GM19467 (cell line): ENCODE results near the gene ARHGEF16.

Experiments used
- ATAC-seq: cut with Tn5 transposase; IDR thresholded peaks from one replicate; pipeline ENCODE4 v1.9.1; 2021; ENCODE audit warnings: mild to moderate bottlenecking, moderate library complexity; ENCODE audit not compliant: unreplicated experiment

Gene ARHGEF16

DNA sequence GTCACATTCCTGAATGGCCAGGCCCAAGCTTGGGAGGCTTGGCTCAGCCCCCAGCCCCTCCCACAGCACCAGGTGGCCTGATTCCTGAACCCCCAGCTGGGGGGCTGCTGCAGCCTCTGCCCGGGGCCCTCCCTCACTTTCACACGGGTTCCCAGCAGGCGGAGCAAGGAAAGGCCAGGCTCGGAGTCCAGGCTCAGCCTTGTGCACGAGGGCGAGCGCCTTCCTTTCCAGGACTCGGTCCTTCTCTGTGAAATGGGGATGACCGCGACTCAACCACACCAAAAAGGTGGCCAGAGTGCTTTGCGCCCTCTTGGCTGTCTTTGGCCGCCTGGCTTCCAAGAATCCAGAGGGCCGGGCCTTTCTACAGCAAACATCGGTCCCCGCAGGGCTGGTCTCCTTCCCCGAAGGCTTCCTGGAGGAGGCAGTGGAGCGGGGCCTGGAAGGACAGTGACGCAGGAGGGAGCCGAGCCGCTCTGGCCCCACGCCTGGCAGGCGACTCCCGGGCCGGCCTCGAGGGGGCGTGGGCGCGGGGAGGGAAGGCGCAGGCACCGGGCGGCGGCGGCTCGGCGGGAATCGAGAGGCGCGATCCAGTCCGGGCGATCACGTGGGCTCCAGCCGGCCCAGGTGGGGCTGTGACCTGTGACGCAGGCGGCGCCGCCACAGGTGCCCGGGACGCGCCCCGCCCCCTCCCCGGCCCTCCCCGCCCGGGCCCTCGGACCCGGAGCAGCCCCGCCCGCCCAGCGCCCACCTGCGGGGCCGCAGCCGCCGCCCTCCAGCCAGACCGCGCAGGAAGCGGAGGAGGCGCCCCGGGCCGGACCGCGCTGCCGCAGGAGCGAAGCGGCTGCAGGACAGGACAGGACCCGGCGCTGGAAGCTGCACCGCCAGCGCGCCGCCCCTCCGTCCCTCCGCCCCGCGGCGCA is at the start of gene ARHGEF16:
Gene ARHGEF16 (plus strand): TSS at position 775 of the 920 bp plus-strand sequence. CDS start 8,420 bp downstream, outside the sequence.
- no peak for ATAC-seq

- no peak for ATAC-seq
Measured at GRCh38 chr1:3404801-3405200, 49.7 kb upstream of the ARHGEF16 start.

DNA sequence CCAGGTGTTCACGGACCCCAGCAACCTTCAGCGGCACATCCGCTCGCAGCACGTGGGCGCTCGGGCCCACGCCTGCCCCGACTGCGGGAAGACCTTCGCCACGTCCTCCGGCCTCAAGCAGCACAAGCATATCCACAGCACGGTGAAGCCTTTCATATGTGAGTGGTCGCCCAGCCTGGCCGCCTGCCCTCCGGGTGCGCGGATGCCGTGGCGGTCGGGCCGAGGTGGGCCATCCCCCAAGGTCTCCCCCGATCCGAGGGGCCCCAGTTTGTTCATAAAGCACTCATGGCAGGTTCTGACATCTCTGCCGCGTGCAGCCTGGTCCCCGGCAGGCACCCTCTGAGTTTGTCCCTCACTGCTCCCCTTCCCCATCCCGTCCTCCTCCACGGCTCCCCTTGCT is 49.0 kb upstream of the ARHGEF16 start:
- no peak for ATAC-seq

GRCh38 chr1:3405974-3406867 is 48.2 kb upstream of the ARHGEF16 start:
- no peak for ATAC-seq

DNA sequence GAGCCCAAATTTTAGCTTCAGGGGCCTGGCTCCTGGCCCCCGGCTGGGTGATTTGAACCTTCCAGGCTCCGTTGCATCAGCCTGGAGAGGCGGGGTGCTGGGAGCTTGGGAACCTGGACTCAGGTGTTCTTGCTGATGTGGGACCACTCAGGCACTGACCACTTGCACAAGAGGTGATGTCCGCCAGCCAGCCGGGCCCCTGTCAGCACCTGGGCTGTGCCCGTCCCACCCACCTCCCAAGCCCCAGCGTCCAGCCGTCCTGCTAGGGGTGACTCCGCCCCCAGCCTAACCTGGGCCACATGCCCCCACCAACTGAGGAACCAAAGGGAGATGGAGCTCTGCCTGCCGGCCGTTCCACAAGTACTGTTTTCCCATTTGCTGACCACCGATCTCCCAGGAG is 47.4 kb upstream of the ARHGEF16 start:
- no peak for ATAC-seq

DNA sequence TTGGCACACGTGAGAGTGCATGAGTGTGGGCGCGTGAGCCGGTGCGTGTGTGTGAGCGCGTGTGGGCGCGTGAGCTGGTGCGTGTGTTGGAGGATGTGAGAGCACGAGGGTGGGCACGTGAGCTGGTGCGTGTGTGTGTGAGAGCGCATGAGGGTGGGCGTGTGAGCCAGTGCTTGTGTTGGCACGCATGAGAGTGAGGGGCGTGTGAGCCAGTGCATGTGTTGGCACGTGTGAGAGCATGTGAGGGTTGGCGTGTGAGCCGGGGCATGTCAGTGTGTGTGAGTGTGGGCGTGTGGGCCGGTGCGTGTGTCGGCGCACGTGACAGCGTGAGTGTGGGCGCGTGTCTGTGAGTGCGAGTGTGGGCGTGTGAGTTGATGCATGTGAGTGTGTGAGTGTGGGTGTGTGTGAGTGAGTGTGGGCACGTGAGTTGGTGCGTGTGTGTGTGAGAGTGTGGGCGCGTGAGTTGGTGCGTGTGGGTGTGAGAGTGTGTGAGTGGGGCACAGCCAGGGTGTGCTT is 45.7 kb upstream of the ARHGEF16 start:
- ATAC-seq, result no peak

- no peak for ATAC-seq
Measured at GRCh38 chr1:3409366-3410141, 44.9 kb upstream of the ARHGEF16 start.

DNA sequence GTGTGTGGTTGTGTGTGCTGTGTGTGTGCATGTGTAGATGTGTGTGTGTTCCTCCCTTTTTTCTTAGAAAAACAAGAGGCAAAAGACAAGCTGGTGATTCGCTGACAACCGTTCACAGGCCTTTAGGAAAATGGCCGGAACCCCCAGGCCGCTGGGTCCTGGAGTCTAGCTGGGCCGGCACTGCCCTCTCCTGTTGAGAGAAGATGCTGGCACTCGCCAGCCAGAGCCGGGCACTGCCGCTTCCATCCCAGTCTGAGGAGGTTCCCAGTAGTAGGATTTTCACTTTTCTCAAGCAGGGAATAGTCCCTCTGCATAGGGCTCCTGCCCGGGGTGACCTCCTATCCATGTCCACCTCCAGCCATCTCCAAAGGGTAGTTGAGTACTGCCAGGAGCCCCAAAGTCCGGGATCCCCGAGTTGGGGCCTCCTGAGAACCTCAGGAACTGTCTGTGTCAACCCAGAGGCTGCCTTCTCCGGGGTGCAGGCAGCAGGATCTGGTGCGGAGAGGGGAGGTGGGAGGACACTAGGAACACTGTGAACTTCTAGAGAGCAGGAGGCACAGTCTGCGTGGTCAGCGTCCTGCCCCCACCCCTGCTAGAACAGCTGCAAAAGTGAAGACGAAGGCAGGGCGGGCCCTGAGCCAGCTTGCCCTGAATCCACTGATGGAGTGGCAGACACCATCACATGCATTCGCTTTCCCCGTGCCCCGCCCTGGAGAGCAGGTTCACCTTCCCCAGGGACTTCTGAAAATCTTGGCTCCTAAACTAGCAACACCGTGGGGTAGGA is 44.1 kb upstream of the ARHGEF16 start:
- no peak for ATAC-seq

- no peak for ATAC-seq
Measured at GRCh38 chr1:3411806-3412205, 42.7 kb upstream of the ARHGEF16 start.

GRCh38 chr1:3412376-3412775 is 42.1 kb upstream of the ARHGEF16 start:
- no peak for ATAC-seq

GRCh38 chr1:3413975-3414710 is 40.3 kb upstream of the ARHGEF16 start:
- ATAC-seq, result no peak

DNA sequence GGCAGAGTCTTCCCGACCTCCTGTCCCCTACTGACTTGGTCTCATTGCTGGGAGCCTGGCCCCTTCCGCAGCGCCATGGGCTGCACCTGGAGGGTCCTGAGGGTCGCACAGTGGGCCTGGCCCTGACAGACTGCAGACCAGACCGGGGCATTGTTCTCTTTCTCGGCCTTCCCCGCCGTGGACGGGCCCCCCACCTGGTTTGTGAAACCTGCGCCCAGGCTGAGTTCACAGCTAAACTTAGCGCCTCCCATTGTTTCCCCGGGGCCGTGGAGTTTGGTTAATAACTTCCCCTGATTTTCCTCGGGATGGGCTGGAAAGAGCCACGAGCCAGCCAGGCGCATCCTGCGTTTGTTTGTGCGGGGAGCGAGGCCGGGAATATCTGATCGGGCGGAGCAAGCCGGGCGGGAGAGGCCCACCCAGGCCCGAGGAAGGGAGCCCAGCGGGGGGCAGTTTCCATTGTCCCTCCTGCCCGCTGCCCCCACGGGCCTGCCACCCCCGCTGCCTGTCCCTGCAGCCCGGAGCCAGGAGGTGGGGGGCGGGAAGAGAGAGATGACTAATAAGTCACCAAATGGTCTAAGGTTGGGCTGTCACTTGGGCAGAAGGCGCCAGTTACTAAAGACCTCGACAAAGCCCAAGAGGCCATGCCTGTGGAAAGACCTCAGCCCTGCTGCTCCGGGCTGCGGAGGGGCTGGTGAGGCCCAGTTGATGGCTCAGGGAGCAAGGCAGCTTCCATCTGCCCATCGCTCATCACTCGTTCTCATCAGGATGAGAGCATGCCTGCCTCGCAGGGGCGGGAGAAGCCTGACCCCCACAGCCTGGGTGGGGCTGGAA is 39.0 kb upstream of the ARHGEF16 start:
- ATAC-seq, result no peak

- ATAC-seq, result no peak
Measured at GRCh38 chr1:3417082-3417739, 37.3 kb upstream of the ARHGEF16 start.

DNA sequence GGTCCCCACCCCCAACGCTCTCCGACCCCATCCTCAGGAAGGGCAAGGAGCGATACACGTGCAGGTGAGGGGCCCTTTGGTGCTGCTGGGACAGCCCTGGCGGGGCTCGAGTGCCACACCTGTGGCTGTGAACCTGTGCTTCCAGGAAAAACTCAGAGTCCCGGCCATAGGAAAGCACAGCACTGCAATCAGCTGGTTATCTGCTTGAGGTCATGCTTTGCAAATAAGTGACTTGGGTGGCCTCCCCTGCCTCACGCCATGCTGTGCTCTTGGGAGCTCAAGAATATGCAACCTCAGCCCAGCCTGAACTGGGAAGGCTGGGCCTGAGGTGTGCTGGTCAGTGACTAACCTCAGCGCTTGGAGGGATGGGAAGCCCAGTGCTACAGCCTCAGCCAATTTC is 36.5 kb upstream of the ARHGEF16 start:
- ATAC-seq, result no peak

DNA sequence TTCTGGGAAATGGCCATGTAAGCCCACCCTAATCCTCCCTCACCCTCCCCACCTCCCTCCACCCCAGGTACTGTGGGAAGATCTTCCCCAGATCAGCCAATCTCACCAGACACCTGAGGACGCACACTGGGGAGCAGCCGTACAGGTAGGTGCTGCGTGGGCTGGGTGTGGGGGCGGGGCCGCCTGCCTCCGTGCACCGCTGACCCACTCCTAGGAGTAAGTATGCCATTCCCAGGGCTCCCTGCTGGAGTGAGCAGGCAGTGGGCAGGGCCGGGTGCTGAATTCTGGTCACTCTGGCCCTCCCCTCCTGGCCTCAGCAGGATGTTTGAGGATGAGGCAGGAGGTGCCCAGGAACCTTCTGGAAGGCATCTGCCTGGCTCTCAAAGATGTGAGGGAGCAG is 35.9 kb upstream of the ARHGEF16 start:
- no peak for ATAC-seq

DNA sequence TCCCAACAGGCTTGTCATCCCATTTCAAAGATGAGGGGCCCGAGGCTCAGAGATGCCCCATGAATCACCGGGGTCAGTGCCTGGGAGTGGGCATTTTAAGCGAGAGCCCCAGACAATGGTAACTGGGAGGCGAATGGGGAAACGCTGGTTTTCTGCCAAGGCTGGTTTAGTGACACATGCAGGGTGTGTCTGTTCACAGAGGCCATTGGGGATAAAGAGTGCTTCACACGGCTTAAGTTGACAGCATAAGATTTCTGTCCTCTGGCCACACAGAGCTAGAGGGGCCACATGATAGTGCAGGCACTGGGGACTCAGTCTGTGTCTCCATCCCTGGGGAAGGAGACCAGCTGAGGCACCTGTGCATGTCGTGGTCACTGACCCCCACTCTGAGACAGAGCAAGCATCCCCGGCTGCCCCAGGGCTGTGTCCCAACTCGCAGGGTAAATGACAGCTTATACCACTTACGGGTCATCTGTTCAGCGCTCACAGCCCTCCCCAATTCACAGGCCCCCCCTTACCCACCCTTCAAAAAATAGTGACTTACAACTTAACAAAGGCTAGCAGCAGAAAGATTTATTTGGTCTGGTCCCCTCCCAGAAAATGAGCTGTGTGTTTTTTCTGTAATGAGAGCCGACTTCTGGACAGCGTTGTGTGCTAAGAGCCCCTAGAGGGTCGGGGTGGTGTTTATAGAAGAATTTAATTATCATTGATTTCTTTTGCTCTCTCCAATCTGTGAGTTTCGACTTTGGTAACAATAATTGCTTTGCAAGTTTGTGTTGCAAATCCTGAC is 34.9 kb upstream of the ARHGEF16 start:
- ATAC-seq, result no peak
